HG03175 (cell line): Measurements from ENCODE around the gene SEC24D.

Experiments
- ATAC-seq: cut with Tn5 transposase; IDR thresholded peaks from one replicate; pipeline ENCODE4 v1.9.1; 2021; ENCODE audit warnings: mild to moderate bottlenecking, moderate library complexity; ENCODE audit not compliant: unreplicated experiment

Gene SEC24D

DNA sequence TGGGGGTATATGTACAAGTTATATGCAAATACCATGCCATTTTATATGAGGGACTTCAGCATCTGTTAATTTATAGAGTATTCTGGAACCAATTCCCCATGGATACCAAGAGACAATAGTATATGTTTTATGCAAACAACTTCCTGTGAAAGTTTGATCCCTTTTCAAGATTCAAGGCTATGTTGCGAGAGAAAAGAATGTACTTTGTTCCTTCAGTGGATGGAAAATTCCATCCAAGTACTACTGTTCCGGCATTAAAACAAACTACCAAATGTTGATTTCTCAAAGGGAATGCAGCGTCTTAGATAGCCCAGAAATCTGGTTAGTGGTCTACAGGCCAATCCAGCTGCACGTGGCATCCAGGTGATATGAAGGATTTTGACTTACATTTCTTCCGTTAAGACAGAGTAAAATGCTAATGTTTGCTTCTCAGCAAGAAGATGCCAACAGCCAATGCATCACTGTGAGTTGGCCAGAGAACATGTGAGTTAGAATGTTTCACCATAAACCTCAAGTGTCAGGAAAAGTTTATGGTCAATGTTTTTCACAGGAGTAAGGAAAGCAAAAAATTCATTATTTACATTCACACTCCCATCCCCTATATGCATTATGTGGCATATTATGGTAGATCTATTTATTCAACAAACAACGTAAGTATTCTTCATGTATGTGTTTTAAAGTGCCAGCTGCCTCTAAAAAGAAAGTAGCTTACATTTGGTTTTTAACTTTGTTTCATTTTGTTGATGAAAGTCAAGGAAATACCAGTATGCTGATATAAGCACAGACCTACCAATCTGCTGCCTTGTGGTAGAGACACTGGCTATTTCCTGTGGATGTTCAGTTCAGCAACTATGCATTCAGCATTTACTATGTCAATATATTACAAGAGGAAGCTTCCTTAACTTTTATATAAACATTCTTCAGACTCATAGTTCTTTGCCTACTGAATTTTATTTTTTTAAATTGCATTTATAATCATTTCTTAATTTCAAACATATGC, 106.3 kb downstream of the SEC24D start:
- ATAC-seq = no peak

- no peak for ATAC-seq
These were observed 108.6 kb downstream of the SEC24D start for GRCh38 chr4:118727360-118727759.

DNA sequence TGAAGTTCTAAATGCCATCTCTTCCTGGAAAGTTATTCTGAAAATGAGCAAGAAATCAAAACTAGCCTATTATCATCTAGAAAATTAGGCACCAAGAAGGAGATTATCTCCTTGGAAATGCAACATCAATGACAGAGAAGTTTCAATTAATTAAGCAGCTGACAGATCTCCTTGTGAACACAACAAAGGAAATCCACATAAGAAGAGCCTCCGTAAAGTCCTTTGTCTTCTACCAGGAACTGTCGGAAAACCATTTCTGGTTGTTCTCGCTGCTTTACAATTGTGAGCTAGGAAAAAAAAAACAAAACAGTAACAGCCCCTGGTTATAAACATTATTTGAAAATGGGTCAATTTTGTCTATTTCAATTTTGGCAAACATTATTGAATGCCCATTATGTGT, 112.6 kb downstream of the SEC24D start:
- no peak for ATAC-seq

GRCh38 chr4:118721752-118722151, 114.2 kb downstream of the SEC24D start:
- ATAC-seq = no peak

DNA sequence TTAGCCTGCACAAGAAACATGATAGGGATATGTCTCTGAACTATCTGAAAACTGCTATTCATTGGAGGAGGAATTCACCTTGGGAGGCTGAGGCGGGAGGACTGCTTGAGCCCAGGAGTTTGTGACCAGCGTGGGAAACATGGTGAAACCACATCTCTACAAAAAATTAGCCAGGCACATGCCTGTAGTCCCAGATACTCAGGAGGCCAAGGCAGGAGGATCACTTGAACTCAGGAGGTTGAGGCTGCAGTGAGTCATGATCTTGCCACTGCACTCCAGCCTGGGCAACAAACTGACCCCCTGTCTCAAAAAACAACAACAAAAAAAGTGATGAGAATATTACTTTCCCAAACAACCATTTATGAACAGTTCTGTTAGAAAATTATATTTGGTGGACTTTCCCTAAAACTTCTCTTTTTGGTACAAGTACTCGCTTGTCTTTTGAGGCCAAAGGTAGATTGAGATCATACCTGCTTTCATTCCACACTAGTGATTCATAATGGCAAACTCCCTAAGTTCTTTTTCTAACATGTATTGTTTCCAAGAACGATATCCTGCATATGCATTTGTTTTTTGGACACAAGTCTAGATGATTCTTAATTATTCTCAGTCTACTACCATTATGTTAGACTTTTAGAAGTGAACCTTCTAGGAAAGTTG, 117.3 kb downstream of the SEC24D start:
- no peak for ATAC-seq

DNA sequence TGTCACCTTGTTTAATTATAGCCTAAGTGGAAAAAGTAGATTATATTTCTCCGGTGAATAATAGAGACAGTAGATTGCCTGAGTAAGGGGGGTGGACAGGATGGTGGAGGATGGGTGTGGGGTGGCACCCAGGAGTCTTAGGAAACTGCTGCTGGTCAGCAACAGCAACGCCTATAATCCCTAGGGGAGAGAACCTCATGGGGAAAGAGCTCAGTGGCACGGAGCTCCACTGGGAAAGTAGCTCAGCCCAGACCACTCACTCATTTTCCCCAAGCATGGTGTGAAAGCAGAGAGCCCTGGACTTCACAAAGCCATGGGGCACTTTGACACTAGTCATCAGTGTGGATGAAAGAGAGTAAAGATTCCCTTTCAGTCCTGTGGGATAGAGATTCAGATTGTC, 119.6 kb downstream of the SEC24D start:
- no peak for ATAC-seq

DNA sequence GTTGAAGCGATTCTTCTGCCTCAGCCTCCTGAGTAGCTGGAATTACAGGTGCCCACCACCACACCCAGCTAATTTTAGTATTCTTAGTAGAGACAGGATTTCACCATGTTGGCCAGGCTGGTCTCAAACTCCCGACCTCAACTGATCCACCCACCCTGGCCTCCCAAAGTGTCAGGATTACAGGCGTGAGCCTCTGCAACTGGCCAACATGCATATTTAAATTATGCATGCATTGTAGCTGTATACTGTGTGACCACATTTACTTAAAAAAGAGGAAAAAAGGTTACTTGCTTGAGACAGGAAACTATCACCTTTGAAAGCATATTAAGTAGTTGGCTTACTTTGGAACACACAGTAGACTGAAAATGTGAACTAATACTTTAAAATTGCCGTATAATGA, 121.2 kb downstream of the SEC24D start:
- no peak for ATAC-seq

DNA sequence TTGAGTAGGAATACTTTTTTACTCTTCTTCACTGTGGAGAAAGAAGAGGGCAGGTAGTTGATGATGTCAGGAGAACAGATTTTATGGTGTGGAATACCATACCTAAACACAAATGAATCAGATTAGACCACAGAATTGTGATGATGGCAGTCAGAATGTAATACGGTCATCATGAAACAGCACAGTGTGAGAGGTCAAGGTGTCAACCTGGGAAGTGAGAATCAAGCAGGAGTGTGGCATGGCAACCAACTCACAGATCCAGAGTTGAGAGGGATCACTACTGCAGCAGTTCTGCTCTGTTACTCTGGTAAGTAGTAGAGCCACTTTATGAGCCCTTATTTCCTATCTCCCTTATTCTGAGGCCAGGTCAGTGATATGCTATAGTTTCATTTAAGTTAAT, 123.1 kb downstream of the SEC24D start:
- ATAC-seq = peak; percentile 59

DNA sequence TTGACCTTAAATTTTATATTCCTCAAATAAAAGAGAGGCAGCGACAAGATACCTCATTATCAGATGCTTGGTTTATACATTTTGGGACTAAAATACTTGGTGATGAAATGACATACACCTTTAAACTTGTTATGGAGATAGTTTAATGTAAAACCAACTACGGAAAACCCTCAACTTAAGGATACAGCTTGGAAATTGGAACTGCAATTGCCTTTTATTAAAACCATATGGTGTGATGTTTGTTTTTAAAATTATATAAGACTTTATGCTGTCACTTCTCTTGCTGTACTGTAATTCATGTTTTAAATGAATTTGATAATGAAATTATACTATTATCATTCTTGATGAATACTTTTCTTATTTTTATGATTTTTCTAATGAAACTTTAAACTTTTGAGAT, 124.9 kb downstream of the SEC24D start:
- ATAC-seq = no peak

GRCh38 chr4:118703118-118703517, 132.8 kb downstream of the SEC24D start:
- no peak for ATAC-seq

GRCh38 chr4:118684873-118685811, 150.8 kb downstream of the SEC24D start, which contains the start of gene METTL14:
Gene METTL14 (plus strand): TSS chr4:118685392. CDS start chr4:118685535, 143 bp downstream.
- peak; percentile 99 for ATAC-seq

DNA sequence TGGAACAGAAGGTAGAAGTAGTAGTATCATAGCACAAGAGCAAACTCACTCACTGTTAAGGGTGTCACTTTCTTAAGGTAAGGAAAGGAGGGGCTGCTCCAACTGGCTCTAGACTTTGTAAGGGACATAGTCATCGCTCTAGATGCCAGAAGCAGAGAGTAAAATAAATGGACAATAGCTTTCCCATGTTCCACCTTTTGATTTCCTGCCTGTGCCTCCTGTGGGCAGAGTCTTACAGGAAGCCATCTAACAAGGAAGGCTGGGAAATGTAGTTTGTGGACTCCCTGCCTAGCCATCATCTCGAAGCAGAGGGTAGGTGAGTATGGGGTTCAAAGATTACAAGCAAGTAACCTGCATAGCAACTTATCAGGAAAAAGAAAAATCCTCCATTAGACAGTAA, 152.4 kb downstream of the SEC24D start:
- no peak for ATAC-seq

DNA sequence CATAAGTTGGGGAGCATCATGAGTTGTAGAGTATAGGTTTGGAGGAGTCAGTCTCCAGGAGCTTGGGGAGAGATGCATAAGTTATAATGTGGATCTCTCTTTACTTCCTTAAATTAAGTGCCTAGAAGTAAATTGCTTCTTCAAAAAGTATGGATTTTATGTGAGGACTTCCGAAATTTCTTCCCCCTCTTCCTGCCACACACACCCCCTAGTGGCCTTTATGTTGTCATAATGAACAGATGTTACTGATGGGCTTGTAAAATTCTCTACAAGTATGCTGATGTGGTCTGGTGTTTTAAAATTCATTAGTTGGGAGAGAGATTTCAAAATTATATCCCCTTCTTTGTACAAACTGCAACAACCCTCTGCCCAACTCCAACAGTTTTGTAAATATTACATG, 153.0 kb downstream of the SEC24D start:
- no peak for ATAC-seq

- ATAC-seq = no peak
These were observed 155.1 kb downstream of the SEC24D start for GRCh38 chr4:118680808-118681207.

- no peak for ATAC-seq
These were observed 159.8 kb downstream of the SEC24D start for GRCh38 chr4:118676128-118676527.
